NCI-H510A (cell line): ENCODE results near the gene CHEK2.
"Not testable (repeated sequence)": the region's sequence is repeated elsewhere in the genome, so short reads cannot be mapped to it uniquely, and the experiment has no call there.

Experiments
- DNase-seq: peaks from one replicate; lab custom pipeline; 2025; lab: John Stamatoyannopoulos, UW

CHEK2 gene

DNA sequence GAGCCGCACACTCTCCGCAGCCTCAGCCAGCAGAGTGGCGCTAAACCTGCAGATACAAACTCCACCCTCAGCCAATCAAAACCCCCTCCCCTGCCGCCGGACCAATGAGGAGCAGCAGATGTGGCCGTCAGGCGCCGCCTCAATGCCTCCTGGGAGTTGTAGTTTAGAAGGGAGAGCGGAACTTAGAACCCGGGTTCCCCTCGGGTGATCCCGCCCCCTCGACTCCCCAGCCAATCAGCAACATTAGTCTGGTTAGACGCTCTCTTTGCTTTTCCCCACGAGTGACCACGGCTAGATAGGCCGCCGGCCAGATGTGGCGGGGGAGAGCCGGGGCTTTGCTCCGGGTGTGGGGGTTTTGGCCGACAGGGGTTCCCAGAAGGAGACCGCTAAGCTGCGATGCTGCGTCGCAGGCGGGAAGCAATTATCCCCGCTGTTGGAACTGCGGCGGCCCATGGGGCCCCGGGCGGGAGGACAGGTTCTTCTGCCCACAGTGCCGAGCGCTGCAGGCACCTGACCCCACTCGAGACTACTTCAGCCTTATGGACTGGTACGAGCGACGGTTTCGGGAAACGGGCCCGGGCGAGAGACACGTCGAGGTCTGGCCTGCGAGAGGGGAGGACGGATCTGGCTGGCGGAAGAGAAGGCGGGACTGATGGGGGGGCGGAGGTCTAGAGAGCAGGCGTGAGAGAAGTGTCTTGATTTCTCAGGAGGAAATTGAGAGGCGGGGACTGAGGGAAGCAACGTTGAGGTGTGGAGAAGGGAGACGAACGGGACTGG is at the start of gene CHEK2, which contains the start of gene HSCB:
Gene CHEK2, minus strand, starts transcription at position 36 of the 777 bp plus-strand sequence. CDS start 7,099 bp downstream, outside the sequence.
Gene HSCB, plus strand, starts transcription at position 255 of the 777 bp plus-strand sequence. Its CDS starts 57 bp downstream, at position 312.
- DNase-seq = peak; percentile 94

DNA sequence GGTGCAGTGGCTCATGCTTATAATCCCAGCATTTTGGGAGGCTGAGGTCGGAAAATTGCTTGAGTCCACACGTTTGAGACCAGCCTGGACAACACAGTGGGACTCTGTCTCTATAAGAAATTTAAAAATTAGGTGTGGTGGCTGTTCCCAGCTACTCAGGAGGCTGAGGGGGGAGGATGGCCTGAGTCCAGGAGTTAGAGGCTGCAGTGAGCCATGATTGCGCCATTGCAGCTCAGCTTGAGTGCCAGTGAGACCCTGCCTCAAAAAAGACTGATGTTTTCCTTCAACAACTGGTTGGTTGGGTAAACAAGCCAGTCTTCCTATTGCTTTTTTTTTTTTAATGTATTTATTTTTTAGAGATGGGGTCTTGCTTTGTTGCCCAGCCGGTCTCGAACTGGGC is 49.5 kb upstream of the CHEK2 start:
- no peak for DNase-seq

DNA sequence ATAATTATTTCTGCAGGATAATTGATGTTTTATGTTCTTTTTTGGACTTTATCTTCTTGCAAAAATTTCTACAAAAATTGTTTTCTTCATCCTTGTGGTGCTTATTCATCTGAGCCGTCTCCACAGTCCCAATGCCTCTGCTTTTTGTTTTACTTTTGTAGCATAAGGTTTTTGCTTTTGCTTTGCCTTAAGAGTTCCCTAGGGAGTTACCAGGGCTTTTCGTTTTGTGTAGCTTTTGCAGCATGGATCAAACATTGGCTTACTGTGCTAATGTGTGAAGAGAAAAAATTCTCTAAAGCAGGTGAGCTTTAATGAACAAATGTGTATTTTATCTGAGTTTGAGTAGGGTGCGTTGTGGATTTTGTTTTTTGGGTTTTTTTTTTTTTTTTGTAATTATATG is 47.0 kb upstream of the CHEK2 start:
- no peak for DNase-seq

DNA sequence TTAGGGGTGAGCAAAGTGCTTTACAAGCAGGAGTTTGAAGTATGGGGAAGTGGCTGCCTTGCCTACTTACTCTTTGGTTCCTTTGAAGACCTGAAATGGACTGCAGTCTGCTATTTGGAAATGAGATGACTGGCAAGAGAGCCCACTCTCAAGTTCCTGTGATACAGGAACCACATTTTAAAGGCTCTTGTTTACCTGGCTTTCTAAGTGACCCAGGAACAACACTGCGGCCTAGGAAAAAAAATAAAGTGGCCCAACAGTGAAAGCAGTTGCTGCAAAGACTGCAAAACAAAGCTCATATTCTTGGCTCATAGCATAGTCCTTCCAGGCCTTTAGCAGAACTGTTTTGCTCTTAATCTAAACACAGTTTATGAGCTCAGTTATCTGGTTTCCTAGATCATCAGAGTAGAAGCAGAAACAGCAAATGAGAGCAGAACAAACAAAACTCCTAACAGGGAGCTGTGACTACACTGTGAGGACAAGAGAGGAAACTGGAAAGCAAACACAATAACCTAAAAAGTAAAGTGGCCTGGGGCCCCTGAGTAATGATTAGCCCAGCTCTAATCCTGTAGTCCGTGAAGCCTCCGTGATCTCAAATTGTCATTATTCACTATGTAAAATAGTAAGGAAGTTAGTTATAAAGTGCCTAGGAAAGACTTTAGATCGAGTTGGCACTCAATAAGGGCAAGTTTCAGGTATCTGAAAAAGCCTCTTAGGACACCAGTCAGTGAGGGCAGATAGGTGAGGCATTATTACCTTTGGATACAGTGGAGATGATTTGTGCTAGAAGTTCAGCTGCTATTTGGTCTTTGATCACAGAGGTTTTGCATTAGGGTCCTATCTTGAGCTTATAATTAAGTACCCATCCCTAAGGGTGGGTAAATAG is 42.4 kb upstream of the CHEK2 start:
- DNase-seq = peak; percentile 35

DNA sequence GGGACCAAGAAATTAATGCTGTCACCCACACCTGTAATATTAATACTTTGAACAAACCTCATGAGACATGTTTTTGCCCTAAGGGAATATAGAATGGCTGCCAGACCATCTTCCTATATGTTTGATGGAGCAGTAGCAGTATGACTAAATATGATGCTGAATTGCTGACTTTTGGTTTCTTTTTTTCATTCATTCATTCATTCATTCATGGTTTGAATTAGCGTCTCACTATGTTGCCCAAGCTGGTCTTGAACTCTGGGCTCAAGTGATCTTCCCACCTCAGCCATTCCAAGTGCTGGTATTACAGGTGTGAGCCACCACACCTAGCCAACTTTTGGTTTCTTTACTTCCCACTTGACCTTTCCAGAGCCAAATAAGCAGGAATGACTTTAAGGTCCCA is 38.7 kb upstream of the CHEK2 start:
- no peak for DNase-seq

DNA sequence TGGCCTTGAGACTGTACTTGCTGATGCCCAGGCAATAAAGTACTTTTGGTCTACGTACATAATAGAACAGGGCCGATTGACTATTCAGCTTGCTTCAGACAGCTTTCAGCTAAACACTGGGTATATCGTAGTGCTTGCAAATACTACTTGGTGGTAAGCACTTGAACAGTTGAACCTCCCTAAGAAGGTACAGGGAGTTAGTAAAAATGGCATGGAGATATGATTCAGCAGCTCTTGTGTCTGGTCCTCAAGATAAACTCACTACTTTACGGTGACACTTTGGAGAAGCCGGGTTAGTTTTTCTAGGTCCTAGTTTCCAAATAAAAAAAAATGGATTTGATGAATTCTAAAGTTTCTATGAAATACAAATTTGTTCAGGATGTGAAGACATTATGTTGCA is 38.2 kb upstream of the CHEK2 start:
- no peak for DNase-seq

DNA sequence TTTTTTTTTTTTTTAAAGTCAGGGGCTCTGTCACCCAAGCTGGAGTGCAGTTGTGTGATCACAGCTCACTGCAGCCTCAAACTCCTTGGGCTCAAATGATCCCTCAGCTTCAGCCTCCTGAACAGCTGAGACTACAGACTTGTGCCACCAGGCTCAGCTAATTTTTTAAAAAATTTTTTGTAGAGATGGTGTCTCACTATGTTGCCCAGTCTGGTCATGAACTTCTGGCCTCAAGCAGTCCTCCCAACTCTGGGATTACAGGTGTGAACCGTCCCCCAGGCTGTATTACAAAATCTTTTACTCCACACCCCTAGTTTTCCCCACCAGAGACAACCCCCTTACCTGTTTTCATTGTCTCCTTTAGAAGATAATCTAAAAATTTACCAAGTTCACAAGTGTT is 32.8 kb upstream of the CHEK2 start:
- DNase-seq = no peak

DNA sequence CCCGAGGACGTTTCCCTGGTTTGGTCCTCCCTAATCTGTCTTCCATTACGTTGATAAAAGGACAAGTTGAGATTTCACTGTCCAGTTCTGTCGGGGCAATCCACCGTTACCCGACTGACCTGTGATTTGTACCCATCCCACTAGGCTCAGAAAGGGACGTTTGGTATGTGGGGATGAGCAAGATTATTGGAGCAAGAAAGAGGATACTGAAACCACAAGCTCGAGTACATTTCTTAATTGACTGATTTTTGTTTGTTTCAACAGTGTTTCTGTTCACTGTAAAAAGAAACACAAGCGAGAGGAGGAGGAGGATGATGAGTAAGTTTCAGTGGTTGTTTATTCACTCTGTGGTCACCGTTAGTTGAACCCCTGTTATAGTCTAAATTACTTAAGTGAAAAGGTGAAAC is 31.8 kb upstream of the CHEK2 start:
- DNase-seq = no peak

DNA sequence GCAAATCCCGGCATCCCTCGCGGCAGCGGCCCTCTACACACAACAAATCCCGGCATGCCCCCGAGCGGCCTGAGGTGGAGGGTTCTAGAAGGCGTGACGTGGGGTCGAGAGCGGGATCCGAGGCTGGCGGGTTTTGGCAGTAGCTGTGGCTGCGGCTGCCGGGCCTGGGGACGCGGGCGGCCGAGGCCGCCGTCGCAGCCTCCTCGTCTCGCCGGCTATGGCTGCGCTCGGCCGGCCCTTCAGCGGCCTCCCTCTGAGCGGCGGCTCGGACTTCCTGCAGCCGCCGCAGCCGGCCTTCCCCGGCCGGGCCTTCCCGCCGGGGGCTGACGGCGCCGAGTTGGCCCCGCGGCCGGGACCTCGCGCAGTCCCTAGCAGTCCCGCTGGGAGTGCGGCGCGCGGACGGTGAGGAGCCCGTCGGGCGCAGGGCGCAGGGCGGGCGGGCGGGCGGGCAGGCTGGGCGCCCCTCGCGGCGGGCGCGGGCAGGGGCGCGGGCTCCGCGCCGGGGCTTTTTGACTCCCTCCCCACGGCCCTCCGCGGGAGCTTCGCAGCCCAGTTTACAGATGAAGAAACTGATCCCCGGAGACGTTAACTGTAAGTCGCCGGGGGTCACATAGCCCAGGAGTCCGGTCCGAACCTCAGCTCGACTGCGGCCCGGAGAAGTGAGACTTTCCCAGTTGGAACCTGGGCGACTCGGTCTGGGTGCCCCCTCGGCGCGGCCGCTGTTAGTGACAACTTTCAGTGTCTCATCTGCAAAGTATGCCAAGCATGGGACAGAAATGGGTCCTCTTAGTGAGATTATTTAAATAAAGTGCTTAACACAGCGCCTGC is 31.2 kb upstream of the CHEK2 start, which contains the start of gene CCDC117:
Gene CCDC117, plus strand, starts transcription at position 63 of the 828 bp plus-strand sequence. Its CDS starts 155 bp downstream, at position 218.
- peak; percentile 72 for DNase-seq

DNA sequence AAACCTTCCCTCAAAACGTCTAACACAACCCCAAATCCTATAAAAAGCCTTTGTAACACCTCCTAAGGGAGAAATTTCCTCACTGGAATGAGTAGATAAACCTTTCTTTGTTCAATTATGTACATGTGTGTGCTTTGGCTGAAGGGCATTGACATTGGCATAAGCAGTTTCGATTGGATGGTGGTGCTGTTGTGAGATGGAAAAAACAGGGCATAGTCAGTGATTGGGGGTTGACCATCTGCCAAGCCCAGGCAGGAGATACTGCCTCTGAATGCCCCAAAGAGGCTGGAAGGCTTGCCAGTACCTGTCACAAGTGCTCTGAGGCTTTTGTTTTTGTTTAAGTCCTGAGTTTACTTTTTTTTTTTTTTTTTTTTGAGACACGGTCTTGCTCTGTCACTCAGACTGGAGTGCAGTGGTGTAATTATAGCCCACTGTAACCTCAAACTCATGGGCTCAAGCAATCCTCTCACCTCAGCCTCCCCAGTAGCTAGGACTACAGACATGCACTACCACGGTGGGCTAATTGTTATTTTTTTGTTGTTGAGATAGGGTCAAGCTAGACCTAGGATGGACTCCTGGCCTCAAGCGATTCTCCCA is 29.7 kb upstream of the CHEK2 start:
- no peak for DNase-seq

DNA sequence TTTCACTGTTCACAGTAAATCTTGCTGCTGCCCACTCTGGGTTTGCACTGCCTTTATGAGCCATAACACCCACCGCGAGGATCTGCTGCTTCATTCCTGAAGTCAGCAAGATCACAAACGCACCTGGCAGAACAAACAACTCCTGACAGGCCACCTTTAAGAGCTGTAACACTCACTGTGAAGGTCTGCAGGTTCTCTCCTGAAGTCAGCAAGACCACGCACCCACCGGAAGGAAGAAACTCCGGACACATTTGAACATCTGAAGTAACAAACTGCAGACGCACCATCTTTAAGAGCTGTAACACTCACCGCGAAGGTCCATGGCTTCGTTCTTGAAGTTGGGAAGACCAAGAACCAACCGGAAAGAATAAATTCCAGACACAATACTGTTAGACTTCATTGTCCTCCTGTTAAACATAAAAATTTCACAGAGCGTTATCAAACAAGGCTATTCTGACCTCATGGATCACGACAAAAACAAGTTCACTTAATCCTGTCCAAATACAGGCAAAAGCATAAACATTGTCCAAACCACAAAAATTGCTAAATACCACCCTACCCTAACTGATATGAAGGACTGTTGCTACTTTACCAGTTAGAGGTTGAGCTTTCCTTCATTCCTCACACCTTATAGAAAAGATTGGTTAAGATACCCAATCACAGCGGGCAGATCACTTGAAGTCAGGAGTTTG is 27.9 kb upstream of the CHEK2 start:
- DNase-seq = no peak

DNA sequence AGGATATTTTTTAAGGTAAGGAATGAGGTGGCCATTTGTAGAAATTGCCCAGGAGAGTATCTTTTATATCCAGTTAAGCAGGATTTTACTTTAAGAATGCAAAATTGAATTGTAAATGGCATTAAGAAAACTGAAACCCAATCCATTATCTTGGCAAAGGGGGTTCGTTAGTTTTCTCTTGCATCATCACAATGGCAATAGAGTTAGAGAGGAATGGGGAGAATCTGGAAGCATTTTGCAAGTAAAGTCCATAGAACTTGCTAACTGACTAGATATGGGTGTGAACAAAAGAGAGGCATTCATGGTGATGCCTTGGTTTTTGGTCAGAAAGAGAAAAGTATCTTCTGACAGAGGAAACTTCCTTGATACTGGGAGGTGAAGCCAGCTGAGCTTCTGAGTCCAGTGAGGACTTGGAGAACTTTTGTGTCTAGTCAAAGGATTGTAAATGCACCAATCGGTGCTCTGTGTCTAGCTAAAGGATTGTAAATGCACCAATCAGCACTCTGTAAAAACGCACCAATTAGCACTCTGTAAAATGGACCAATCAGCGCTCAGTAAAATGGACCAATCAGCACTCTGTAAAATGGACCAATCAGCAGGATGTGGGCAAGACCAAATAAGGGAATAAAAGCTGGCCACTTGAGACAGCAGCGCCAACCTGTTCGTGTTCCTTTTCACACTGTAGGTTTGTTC is 27.2 kb upstream of the CHEK2 start:
- DNase-seq = no peak

DNA sequence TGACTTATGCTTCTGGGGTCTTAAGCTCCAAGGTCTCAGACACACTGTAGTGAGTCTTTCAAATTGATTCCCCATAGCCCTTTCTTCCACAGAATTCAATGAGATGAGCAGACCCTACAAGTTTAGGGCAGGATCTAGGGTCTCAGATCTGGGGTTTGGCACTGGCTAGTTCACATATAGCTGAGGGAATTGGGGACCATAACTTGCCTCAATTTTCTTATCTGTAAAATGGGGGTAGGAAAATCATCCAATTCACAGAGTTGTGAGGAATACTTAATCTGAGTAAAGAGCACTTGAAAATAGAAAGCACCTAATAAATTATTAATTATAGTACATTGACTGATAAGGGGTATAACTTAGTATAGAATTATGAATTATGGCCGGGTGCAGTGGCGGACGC is 25.0 kb upstream of the CHEK2 start:
- no peak for DNase-seq

DNA sequence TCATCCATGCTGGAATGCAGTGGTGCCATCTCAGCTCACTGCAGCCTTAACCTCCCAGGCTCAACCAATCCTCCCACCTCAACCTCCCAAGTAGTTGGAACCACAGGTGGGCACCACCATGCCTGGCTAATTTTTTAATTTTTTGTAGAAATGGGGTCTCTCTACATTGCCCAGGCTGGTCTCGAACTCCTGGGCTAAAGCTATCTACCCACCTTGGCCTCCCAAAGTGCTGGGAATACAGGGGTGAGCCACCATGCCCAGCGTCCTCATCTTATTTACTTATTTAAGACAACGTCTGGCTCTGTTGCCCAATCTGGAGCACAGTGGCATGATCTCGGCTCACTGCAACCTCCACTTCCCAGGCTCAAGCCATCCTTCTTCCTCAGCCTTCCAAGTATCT is 20.4 kb upstream of the CHEK2 start:
- not testable (repeated sequence) for DNase-seq

DNA sequence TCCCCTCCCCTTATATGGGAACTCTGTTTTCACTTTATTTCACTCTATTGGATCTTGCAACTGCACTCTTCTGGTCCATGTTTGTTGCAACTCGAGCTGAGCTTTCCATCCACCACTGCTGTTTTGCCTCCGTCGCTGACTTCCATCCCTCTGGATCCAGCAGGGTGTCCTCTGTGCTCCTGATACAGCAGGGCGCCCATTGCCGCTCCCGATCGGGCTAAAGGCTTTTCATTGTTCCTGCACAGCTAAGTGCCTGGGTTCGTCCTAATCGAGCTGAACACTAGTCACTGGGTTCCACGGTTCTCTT is 19.8 kb upstream of the CHEK2 start:
- no peak for DNase-seq

DNA sequence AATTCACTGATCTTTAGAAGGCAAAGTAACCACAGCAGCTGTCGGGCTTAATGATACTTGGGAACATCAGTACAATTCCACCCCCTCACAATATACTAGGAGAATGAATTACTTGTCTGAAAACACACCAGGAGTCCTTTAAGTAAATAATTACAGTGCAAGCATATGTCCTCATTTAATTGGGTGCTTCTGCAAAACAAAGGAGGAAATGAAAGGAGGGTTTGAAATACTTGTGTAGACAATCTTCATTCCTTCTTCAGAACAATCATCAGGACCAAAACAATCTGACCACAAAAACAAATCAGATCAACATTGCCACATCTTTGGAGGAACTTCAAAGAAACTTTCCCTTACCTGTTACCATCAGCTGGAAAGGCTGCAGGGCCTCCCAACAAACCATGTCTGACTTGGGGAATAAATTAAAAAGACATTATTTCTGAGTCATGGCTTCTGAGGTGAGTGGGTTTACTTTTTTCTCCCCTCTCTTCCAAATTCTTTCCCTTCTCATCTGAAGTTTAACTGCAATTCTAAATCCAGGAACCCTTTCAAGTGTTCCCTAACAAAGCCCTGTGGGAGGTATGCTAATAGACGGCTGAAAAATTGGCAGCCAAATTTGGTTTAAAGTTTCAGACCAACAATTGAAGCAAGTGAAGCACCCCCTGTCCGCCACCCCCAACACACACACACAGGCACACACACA is 18.4 kb upstream of the CHEK2 start:
- no peak for DNase-seq

DNA sequence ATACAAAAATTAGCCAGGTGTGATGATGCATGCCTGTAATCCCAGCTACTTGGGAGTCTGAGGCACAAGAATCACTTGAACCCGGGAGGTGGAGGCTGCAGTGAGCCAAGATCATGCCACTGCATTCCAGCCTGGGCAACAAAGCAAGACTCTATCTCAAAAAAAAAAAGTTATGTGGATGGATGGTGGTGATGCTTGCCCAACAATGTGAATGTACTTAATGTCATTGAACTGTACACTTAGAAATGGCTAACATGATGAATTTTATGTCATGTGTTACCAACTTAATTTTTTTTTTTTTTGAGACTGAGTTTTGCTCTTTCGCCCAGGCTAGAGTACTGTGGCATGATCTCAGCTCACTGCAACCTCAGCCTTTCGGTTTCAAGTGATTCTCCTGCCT is 12.9 kb upstream of the CHEK2 start:
- DNase-seq = not testable (repeated sequence)

DNA sequence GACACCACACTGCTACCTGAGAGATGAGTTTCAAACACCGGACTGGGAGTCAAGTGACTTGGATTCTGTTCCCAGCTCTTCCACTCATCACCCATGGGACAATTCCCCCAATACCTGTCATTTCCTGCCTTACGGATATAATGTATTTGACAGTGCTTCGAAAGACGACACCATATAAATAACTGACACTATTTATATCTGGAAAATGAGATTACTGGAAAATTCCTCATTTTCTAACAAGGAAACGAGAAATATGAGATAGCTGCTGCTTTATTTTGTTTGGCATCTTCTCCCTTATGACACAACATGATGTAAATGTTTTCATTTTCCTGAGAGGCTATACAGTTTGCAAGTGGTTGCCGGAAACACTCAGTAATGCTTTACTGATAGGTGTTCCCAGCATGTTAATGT is 8.9 kb upstream of the CHEK2 start:
- no peak for DNase-seq

DNA sequence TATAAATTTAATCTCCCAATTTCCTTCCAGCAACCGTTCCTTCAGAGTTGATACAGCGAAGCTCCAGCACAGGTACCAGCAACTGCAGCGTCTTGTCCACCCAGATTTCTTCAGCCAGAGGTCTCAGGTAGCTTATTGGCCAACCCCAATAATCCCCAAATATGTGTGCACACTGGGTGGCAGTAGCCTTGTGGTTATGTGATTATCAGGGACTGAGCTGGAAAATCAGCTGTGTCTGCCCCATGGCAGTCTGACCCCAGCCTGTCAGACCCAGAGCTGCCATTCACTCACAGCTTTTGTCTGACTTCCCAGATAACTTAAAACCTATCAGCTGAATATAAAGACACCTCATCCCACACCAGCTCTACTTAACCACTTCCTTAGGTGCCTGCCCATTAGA is 2.2 kb upstream of the CHEK2 start:
- no peak for DNase-seq

DNA sequence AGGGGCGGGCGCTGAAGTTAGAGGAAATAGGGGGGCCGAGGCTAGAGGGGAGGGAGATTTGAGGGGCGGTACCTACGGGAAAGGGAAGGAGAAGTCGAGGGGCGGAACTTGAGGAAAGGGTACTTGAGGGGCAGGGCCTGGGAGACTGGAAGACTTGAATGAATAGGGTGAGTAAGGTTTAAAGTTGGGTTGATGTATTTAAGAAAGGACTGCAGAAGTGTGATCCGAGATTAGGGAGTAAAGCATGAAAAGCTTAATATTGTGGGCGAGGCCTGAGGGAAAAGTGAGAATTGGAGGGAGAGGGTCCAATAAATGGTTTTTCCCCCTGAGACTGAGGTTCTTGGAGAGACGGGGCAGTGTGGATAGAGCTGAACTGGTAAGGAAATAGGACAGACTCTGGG is 942 bp upstream of the CHEK2 start:
- peak; percentile 88 for DNase-seq
